Parathyroid adenoma (tissue), 2 donors: ENCODE results near the gene SOX8.

Source experiments
- H2AFZ ChIP-seq: fragments of 300-600 bp; sonication (generic); one replicate; pipeline ENCODE4 v1.7.0; 2017; ENCODE audit warnings: antibody characterized with exemption, mild to moderate bottlenecking
- H3K27ac ChIP-seq: fragments of 300-600 bp; sonication (generic); one replicate; pipeline ENCODE4 v1.7.0; 2017
- H3K27me3 ChIP-seq: fragments of 300-600 bp; sonication (generic); one replicate; pipeline ENCODE4 v1.7.0; 2017; ENCODE audit warnings: low read length; ENCODE audit not compliant: control insufficient read depth, insufficient read depth
- H3K36me3 ChIP-seq: fragments of 300-600 bp; sonication (generic); one replicate; pipeline ENCODE4 v1.7.0; 2017; ENCODE audit warnings: low read length; ENCODE audit not compliant: control insufficient read depth, insufficient read depth
- H3K4me1 ChIP-seq: fragments of 300-600 bp; sonication (generic); one replicate; pipeline ENCODE4 v1.7.0; 2017; ENCODE audit warnings: control low read depth
- H3K4me2 ChIP-seq: fragments of 300-600 bp; sonication (generic); one replicate; pipeline ENCODE4 v1.7.0; 2017; ENCODE audit warnings: low read length
- H3K4me3 ChIP-seq: fragments of 300-600 bp; sonication (generic); one replicate; pipeline ENCODE4 v1.7.0; 2017; ENCODE audit warnings: low read depth, low read length
- H3K79me2 ChIP-seq: fragments of 300-600 bp; sonication (generic); one replicate; pipeline ENCODE4 v1.7.0; 2017; ENCODE audit warnings: control low read depth
- H3K9ac ChIP-seq: fragments of 300-600 bp; sonication (generic); one replicate; pipeline ENCODE4 v1.7.0; 2017; ENCODE audit warnings: mild to moderate bottlenecking
- H3K9me3 ChIP-seq: fragments of 300-600 bp; sonication (generic); one replicate; pipeline ENCODE4 v1.7.0; 2017; ENCODE audit warnings: low read length; ENCODE audit not compliant: control insufficient read depth
- TF ChIP-seq, protein P1 (sequence below): fragments of 300-600 bp; sonication (generic); IDR thresholded peaks from one replicate; pipeline ENCODE4 v1.7.0; 2017; ENCODE audit warnings: antibody characterized with exemption, mild to moderate bottlenecking
- donor health status: primary hyperparathyroidism.

The SOX8 gene

DNA sequence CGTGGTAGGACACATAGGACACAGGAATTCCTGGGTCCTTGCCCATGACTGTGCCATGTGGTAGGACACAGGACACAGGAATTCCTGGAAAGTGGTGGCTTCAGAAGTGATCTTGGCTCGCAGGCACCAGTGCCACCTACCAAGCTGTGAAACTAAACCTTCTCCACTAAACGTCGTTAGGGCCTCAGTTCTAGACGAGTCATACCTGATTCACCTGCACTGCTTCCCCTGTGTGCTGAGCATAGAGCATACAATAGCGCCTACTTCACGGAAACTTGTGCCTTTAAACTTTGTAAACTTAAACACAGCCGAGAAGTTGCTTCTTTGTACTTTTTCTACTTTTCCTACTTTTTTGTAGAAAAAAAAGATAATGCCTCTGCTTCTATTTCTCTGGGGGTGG is 4.8 kb downstream of the SOX8 start:
- TF ChIP-seq, protein P1, sequence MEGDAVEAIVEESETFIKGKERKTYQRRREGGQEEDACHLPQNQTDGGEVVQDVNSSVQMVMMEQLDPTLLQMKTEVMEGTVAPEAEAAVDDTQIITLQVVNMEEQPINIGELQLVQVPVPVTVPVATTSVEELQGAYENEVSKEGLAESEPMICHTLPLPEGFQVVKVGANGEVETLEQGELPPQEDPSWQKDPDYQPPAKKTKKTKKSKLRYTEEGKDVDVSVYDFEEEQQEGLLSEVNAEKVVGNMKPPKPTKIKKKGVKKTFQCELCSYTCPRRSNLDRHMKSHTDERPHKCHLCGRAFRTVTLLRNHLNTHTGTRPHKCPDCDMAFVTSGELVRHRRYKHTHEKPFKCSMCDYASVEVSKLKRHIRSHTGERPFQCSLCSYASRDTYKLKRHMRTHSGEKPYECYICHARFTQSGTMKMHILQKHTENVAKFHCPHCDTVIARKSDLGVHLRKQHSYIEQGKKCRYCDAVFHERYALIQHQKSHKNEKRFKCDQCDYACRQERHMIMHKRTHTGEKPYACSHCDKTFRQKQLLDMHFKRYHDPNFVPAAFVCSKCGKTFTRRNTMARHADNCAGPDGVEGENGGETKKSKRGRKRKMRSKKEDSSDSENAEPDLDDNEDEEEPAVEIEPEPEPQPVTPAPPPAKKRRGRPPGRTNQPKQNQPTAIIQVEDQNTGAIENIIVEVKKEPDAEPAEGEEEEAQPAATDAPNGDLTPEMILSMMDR, result no peak
- no peak overlapping the region for H3K27ac ChIP-seq
- no peak overlapping the region for H3K4me2 ChIP-seq
- H3K79me2 ChIP-seq, result no peaks in the 10 kb centered on the region
- H3K27me3 ChIP-seq, result no peaks in the 10 kb centered on the region
- no peak overlapping the region for H3K4me3 ChIP-seq
- no peak overlapping the region for H2AFZ ChIP-seq
- no peaks in the 10 kb centered on the region for H3K4me1 ChIP-seq
- no peaks in the 10 kb centered on the region for H3K9me3 ChIP-seq
- H3K36me3 ChIP-seq, result no peaks in the 10 kb centered on the region
- H3K9ac ChIP-seq, result no peak overlapping the region

GRCh38 chr16:986925-987582 is 5.5 kb downstream of the SOX8 start:
- TF ChIP-seq, protein P1, result no peak
- no peak overlapping the region for H3K4me2 ChIP-seq
- no peaks in the 10 kb centered on the region for H3K9me3 ChIP-seq
- H3K36me3 ChIP-seq, result no peaks in the 10 kb centered on the region
- H3K27me3 ChIP-seq, result no peaks in the 10 kb centered on the region
- H3K4me3 ChIP-seq, result no peak overlapping the region
- H3K4me1 ChIP-seq, result no peaks in the 10 kb centered on the region
- no peaks in the 10 kb centered on the region for H3K79me2 ChIP-seq
- no peak overlapping the region for H2AFZ ChIP-seq
- H3K27ac ChIP-seq, result no peak overlapping the region
- no peak overlapping the region for H3K9ac ChIP-seq

- TF ChIP-seq, protein P1, result no peak
- H2AFZ ChIP-seq, result no peak overlapping the region
- no peak overlapping the region for H3K4me3 ChIP-seq
- no peaks in the 10 kb centered on the region for H3K4me1 ChIP-seq
- H3K36me3 ChIP-seq, result no peaks in the 10 kb centered on the region
- no peak overlapping the region for H3K9ac ChIP-seq
- H3K27me3 ChIP-seq, result no peaks in the 10 kb centered on the region
- no peaks in the 10 kb centered on the region for H3K79me2 ChIP-seq
- no peaks in the 10 kb centered on the region for H3K9me3 ChIP-seq
- no peak overlapping the region for H3K27ac ChIP-seq
- no peak overlapping the region for H3K4me2 ChIP-seq
These were observed 6.3 kb downstream of the SOX8 start for GRCh38 chr16:987906-988305.

- Histone ChIP-seq H2AFZ (no peak overlapping the region), H3K36me3 (no peaks in the 10 kb centered on the region), H3K4me2 (no peak overlapping the region), H3K9me3 (no peaks in the 10 kb centered on the region), H3K27me3 (no peaks in the 10 kb centered on the region), H3K9ac (no peak overlapping the region), H3K4me3 (no peak overlapping the region), H3K4me1 (no peaks in the 10 kb centered on the region), H3K27ac (no peak overlapping the region), H3K79me2 (no peaks in the 10 kb centered on the region)
- TF ChIP-seq, protein P1, result no peak
These were observed 7.1 kb downstream of the SOX8 start for GRCh38 chr16:988471-989353.
